ENCODE measurements around the gene FKBP7. TPM values are rescaled to one million over a fixed set of nuclear protein-coding genes. Genes with fewer than 3 reads are reported as not detected.
"Not testable (repeated sequence)": the region's sequence is repeated elsewhere in the genome, so short reads cannot be mapped to it uniquely, and the experiment has no call there.

Gene FKBP7, protein sequence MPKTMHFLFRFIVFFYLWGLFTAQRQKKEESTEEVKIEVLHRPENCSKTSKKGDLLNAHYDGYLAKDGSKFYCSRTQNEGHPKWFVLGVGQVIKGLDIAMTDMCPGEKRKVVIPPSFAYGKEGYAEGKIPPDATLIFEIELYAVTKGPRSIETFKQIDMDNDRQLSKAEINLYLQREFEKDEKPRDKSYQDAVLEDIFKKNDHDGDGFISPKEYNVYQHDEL
- 43.4 and 44.2 TPM in 2 replicates for total RNA-seq (2014; rRNA removed; shearing (Covaris generic))

- DNase-seq (ENCODE audit: low spot score), result peak; percentile 53
Observed at GRCh38 chr2:178478439-178479274, at the start of gene FKBP7. FKBP7 (minus strand) TSS chr2:178478600; CDS start chr2:178478499, 101 bp downstream.

- DNase-seq (ENCODE audit: low spot score), result no peak
Observed at GRCh38 chr2:178527592-178527991, 49.2 kb upstream of the FKBP7 start.

DNA sequence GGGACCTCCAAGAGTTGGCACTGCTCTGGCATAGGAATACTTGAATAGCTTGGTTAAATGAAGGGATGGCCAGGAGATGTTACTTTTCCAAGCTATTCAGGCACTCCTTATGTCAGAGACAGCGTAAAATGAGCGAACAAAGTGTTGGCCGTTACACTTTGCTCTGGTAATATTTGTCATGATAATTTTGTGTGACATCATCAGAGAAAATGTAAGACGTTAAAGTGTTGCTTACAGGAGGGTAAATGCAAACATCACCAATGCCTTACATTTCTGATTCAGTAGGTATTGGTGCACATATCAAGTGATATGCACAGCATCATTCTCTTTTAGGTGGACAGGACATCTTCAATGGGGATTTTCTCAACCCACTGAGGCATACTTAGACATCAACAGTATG, 47.9 kb upstream of the FKBP7 start:
- no peak for DNase-seq (ENCODE audit: low spot score)

- DNase-seq (ENCODE audit: low spot score), result not testable (repeated sequence)
Observed at GRCh38 chr2:178525460-178525859, 47.1 kb upstream of the FKBP7 start.

DNA sequence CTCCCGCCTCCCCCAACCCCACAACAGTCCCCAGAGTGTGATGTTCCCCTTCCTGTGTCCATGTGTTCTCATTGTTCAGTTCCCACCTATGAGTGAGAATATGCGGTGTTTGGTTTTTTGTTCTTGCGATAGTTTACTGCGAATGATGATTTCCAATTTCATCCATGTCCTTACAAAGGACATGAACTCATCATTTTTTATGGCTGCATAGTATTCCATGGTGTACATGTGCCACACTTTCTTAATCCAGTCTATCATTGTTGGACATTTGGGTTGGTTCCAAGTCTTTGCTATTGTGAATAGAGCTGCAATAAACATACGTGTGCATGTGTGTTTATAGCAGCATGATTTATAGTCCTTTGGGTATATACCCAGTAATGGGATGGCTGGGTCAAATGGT, 46.6 kb upstream of the FKBP7 start:
- DNase-seq (ENCODE audit: low spot score), result not testable (repeated sequence)

DNA sequence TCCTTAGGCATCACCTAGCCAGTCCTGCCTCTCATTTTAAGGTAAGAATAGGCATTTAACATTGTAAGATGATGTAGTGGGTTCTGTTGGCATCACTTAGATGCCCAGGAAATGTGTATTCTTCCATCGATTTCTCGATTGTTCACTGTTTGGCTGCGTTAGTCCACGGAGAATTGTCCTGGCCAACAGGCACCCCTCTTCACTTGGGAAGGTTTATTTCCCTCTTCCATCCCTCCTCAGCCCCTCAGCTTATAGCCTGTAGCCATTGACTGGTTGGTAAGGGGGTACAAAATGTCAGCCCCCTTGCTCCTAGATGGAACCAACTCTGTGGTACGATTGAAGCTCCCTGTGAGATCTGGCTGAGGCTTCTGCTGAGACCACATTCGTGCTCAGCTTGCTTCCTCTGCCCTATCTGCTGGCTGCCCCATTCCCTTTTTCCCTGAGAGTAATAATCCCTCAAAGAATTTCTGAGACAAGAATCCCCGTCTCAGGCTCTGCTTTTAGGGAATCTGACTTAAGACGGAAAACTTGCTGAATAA, 45.3 kb upstream of the FKBP7 start:
- no peak for DNase-seq (ENCODE audit: low spot score)

GRCh38 chr2:178522950-178523595, 44.7 kb upstream of the FKBP7 start:
- DNase-seq (ENCODE audit: low spot score), result peak; percentile 13

- no peak for DNase-seq (ENCODE audit: low spot score)
Observed at GRCh38 chr2:178521304-178522150, 43.1 kb upstream of the FKBP7 start.

DNA sequence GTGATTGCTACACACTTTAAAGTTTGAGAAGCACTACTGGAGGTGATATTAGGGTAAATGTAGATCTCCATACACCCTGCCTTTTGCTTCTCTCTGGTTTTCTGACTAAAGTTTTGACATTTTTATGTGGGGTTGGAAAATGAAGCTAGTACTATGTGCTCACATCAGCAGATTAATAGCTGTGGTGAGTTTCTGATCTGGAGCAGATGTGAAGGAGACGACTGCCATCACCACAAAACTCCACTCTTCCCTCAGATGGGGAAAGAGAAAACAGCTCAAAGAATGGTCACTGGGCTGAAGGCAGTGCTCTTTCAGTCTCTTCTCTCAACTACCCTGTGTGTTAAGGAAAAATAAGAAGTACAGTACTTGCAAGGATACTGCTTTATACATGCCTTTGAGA, 39.1 kb upstream of the FKBP7 start:
- no peak for DNase-seq (ENCODE audit: low spot score)

GRCh38 chr2:178514664-178515063, 36.3 kb upstream of the FKBP7 start:
- peak; percentile 64 for DNase-seq (ENCODE audit: low spot score)

DNA sequence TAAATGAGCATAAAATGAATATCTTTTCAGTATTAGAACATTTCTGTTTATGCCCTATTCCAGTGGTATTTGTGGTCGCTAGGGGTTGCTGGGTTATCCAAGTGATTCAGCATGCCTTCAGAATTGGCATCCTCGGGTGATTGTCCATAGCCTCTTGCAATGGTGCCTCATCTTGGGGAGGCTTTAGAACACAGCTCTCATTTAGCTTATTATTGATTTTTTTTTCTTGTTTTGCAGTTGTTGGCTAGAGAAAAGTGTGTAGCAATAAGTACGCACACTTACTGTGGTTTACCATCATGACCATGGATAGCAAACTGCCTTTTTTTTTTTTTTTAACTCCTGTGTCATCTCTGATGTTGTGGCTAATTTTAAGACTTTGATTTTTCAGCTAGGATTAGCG, 35.5 kb upstream of the FKBP7 start:
- DNase-seq (ENCODE audit: low spot score), result peak; percentile 10

- peak; percentile 59 for DNase-seq (ENCODE audit: low spot score)
Observed at GRCh38 chr2:178512484-178512883, 34.1 kb upstream of the FKBP7 start.

DNA sequence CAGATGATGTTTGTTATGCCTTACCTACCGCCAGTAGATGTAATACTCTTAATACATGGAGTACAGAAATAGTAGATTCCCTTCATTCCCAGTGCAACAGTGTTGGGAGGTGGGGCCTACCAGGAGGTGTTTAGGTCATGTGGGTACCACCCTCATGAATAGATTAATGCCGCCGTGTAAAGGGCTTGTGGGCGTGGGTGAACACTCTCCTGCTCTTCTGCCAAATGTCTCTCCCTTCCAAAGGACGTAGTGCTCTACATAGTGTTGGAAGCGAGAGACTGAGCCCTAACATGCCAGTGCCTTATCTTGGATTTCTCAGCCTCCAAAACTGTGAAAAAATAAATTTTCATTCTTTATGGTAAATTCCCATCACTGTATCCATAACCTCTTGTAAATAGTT, 32.0 kb upstream of the FKBP7 start:
- DNase-seq (ENCODE audit: low spot score), result no peak

GRCh38 chr2:178508646-178509045, 30.2 kb upstream of the FKBP7 start:
- DNase-seq (ENCODE audit: low spot score), result no peak

- no peak for DNase-seq (ENCODE audit: low spot score)
Observed at GRCh38 chr2:178506949-178507348, 28.5 kb upstream of the FKBP7 start.

DNA sequence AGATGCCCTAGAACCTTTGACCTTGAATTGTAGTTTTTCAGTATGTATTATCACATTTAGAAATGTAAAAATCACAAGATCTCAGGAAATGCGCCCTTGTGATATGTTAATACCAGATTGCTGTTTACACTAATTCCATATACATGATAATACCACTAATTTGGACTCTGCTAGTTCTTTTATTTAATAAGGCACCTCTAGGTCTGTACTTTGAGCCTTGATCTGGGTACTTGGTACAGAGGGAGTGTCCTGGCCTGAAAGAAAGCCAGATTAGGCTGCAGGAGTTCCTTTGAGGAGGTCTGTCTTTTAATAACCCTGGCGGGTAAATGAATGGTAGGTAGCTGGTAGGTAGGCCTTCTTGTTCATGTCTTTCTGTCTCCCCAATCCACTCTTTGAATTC, 28.1 kb upstream of the FKBP7 start:
- no peak for DNase-seq (ENCODE audit: low spot score)

DNA sequence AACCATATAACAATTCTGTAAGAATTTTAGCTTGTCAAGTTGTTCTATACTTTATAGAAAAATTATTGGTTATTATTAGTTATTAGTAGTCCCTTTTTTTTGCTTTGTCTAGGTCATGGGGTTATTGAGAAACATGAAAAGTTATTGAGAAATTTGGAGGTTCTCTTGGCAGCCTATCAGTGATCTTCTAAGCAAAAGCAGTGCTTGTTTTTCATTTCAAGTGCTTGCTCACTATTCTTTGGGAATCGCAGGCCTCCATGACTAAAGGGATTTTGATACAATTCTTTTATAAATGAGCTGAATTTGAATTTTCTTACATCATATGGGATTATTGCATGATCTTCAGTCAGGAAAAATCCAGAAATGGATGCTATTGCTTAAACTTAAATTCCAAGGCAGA, 27.7 kb upstream of the FKBP7 start:
- no peak for DNase-seq (ENCODE audit: low spot score)

- DNase-seq (ENCODE audit: low spot score), result no peak
Observed at GRCh38 chr2:178502751-178503150, 24.4 kb upstream of the FKBP7 start.

GRCh38 chr2:178499640-178500039, 21.2 kb upstream of the FKBP7 start:
- no peak for DNase-seq (ENCODE audit: low spot score)

DNA sequence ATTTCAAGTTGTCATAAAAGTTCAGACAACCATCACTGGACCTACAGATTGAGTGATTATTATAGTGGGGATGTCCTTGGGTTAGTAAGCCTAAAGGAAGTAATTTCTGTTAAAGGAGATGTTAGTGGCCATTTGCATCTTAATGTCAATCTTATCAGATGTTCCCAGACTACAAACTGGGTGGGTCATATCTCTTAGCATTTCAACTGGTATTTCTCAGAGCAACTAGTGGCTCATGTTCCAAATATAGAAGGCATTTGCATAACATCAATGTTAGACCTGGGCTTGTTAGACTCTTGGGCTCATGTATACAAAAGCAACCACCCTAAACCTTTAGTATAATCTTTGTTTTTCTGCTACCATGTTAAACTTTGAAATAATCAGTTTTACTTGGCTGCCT, 19.7 kb upstream of the FKBP7 start:
- DNase-seq (ENCODE audit: low spot score), result no peak

DNA sequence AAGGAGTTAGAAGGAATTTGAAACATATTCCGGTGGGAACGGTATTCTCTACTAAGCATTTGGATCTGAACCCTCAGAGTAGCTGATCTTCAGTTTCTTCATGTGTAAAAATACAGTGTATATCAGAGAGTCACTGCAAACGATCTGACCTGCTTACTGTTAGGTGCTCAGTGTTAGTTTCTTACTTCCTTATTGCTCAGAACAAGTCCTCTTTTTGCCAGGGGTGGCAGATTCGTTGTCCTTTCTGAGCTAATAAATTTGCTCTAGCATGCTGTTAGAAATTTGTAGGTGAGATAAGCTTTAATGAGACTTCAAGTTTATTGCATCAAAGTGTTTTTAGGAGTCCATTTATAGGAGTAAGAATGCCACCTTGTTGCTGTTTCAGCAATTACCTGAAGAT, 17.6 kb upstream of the FKBP7 start:
- DNase-seq (ENCODE audit: low spot score), result no peak

DNA sequence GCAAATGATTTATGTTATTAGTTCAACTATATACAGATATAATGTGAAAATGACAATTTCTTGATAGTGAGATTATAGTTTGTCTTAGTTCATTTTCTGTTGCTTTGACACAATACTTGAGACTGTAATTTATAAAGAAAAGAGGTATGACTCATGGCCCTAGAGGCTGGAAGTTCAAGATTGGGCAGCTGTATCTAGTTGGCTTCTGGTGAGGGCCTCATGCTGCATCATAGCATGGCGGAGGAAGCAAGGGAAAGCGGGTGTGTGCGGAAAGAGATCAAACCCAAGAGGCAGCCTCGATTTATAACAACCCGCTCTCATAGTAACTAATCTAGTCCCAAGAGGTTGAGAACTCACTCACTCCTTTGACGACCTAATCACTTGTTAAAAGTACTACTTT, 13.2 kb upstream of the FKBP7 start:
- DNase-seq (ENCODE audit: low spot score), result no peak

Data from H4 (cell line).